ENCODE results near the gene TTI1. TPM values are rescaled to one million over a fixed set of nuclear protein-coding genes. Genes with fewer than 3 reads are reported as not detected.

The TTI1 gene
- total and polyA plus RNA-seq, 9 of the 15 experiments (the other 6 are each of a cell fraction or from before 2014, with no cell fraction given): 9.8 to 55.1 (median 39.4) TPM

- TF ChIP-seq MGA (IDR thresholded peaks at IDR 0.05) (no peak), ZHX1 (conservative IDR thresholded peaks at IDR 0.05; ENCODE audit: low read length) (no peak), ZNF717 (CRISPR knock-in tag; IDR thresholded peaks at IDR 0.05) (no peak), TRIM24 (IDR thresholded peaks at IDR 0.05) (no peak), AFF1 (IDR thresholded peaks at IDR 0.05; ENCODE audit: low read depth in 1 of 2, partially characterized antibody in 2 of 2) (no peak), MEIS2 (IDR thresholded peaks at IDR 0.05; ENCODE audit: partially characterized antibody) (no peak), ZNF140 (CRISPR knock-in tag; IDR thresholded peaks at IDR 0.05) (no peak)
These were observed 12.0 kb downstream of the TTI1 start (continued) for GRCh38 chr20:38021087-38021772.
